Bone marrow (tissue), 2 donors: ENCODE measurements around the gene GPRIN3.
"Not testable (repeated sequence)": the region's sequence is repeated elsewhere in the genome, so short reads cannot be mapped to it uniquely, and the experiment has no call there.

ENCODE experiments used
- DNase-seq, 2 donors: peaks; one replicate each; lab custom pipeline; 2025; lab: John Stamatoyannopoulos, UW

Gene GPRIN3

GRCh38 chr4:89216422-89216821, 91.2 kb downstream of the GPRIN3 start:
- no peak for DNase-seq

DNA sequence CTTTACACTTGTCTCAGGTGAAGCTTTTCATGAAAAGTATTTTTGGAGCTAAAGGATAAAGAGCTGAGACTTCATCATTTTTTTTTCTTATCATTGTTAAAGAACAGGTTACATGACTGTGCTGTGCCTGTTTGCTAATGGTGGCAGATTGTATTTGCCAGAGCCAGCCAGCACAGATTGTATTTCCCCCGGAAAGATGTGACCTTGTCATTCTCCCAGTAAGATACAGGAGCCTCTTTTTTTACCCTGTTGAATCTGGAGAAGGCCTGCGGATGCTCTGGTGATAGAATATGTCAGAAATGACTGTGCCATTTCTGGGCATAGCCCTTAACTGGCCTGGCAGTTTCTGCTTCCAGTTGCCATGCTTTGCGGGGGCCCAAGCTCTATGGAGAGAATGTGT, 91.9 kb downstream of the GPRIN3 start:
- no peak for DNase-seq

DNA sequence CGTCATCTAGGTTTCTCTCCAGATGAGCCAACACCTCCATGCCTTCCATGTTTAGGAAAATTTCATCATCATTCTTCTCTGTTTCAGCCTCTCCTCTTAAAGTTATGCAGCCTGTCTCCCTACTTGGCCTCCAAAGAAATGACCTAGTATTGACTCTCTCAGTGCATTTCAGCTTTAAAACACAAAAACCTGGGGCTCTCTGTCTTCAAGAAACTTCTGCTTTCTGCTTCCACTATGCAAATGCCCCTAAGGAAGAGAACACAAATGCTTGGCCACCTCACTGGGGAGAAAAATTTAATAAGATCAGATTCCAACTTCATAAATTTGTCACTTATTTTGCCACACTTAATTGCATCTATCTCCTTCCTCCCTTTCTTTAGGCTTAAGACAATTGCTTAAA, 93.3 kb downstream of the GPRIN3 start:
- DNase-seq, result no peak

DNA sequence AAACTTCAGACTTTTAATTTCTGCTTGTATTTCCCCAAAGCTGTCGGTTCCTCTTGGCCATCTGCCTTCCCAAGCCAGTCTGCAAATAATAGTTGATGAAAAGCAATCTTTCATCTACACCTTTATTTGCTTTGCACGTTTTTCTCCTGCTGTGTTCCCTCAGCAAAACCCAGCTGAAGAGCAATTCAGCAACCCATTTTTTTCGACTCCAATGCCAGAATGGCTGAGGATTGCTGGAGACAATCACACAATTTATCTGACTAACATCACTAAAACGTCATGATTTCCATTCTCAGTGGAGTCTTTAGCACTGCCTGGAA, 94.3 kb downstream of the GPRIN3 start:
- no peak for DNase-seq

GRCh38 chr4:89212666-89213381, 94.8 kb downstream of the GPRIN3 start:
- no peak for DNase-seq

DNA sequence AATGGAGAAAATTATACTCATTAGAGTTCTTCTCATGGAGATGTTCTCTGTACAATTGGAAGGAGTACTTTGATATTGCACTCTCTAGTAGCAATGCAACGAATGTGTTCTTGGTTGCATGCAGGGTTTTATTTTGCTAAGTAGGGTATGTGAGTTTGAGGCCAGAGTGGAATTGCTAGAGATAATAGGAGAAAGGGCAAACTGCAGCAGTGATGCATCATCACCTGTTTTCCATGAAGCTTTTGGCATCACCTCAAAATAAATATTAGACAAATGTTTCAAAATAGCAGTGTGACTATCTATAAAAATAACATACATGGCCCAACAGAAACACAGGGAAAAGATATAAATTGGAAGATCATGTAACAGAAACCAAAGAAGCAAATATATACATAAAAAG, 103.0 kb downstream of the GPRIN3 start:
- DNase-seq, result no peak

DNA sequence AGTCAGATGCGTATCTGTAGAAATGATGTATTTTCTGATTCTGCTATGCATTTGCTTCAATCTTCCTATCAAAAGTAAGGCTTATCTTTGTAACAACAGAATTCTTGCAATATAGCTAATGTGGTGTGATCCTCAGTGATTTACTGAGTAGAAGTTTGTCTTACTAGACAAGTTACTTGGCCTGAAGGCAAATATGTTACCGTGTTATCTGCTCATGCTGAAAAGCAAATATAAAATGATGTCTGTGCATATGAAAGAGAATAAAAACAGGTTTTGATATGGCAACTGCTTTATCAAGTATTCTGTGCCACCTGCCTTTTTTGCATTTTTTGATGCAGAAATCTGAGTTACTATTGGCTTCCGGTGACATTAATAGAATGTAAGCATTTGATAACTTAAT, 103.7 kb downstream of the GPRIN3 start:
- no peak for DNase-seq

- not testable (repeated sequence) for DNase-seq
These were observed 108.2 kb downstream of the GPRIN3 start for GRCh38 chr4:89199394-89199793.

DNA sequence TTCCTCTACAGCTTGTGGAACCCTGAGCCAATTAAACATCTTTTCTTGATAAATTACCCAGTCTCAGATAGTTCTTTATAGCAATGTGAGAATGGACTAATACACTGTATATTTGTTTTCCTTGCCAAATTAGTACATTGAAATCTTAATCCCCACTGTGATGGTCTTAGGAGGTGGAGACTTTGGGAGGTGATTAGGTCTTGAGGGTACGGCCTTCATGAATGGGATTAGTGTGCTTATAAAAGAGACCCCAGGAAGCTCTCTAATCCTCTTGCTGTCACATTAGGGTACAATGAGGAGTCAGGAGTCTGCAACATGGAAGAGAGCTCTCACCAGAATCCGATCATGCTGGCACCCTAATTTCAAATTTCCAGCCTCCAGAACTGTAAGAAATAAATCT, 109.7 kb downstream of the GPRIN3 start:
- DNase-seq, result no peak

GRCh38 chr4:89196745-89197144, 110.9 kb downstream of the GPRIN3 start:
- no peak for DNase-seq

GRCh38 chr4:89196056-89196674, 111.4 kb downstream of the GPRIN3 start:
- no peak for DNase-seq

GRCh38 chr4:89193843-89194242, 113.8 kb downstream of the GPRIN3 start:
- DNase-seq, result no peak
